Measurements from ENCODE around the gene PRR33. TPM values are rescaled to one million over a fixed set of nuclear protein-coding genes. Genes with fewer than 3 reads are reported as not detected.
A peak's percentile ranks its signal among the peaks of the same experiment; 100 is the strongest.

Gene PRR33
- total RNA-seq, 1 donor from 2014 or later, result not detected

- H3K27me3 ChIP-seq (ENCODE audit: control insufficient read depth, insufficient read depth, low read length), result no peaks in the 10 kb centered on the region
- no peak overlapping the region for H3K4me3 ChIP-seq (ENCODE audit: low read depth, low read length)
- no peak for DNase-seq (ENCODE audit: low read depth)
- H3K36me3 ChIP-seq (ENCODE audit: control insufficient read depth, insufficient read depth, low read length), result no peaks in the 10 kb centered on the region
- TF ChIP-seq, protein P1, sequence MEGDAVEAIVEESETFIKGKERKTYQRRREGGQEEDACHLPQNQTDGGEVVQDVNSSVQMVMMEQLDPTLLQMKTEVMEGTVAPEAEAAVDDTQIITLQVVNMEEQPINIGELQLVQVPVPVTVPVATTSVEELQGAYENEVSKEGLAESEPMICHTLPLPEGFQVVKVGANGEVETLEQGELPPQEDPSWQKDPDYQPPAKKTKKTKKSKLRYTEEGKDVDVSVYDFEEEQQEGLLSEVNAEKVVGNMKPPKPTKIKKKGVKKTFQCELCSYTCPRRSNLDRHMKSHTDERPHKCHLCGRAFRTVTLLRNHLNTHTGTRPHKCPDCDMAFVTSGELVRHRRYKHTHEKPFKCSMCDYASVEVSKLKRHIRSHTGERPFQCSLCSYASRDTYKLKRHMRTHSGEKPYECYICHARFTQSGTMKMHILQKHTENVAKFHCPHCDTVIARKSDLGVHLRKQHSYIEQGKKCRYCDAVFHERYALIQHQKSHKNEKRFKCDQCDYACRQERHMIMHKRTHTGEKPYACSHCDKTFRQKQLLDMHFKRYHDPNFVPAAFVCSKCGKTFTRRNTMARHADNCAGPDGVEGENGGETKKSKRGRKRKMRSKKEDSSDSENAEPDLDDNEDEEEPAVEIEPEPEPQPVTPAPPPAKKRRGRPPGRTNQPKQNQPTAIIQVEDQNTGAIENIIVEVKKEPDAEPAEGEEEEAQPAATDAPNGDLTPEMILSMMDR (IDR thresholded peaks at IDR 0.05; ENCODE audit: insufficient read depth, low read length, severe bottlenecking), result no peak
- FAIRE-seq, result peak; percentile 55
Measured at GRCh38 chr11:1913271-1914060, 21.8 kb upstream of the PRR33 start.

DNA sequence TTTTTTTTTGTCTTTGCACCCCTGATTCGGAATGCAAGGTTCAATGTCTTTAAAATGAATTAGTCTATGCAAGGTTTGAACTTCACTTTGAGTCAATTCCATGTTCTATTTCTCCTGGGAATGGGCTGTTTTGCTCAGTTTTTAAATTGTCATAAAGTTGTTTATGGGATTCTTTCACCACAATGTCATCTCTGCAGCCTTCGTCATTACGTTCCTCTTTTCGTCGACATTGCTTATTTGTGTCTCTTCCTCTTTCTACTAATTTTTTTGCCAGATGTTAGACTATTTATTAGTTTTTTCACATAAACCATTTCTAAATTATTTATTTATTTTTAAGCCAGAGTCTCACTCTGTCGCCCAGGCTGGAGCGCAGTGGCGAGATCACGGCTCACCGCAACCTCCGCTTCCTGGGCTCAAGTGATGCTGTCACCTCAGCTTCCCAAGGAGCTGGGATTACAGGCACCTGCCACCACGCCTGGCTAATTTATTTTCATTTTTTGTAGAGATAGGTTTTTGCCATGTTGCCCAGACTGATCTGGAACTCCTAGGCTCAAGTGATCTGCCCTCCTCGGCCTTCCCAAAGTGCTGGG, 20.7 kb upstream of the PRR33 start:
- no peaks in the 10 kb centered on the region for H3K27me3 ChIP-seq (ENCODE audit: control insufficient read depth, insufficient read depth, low read length)

GRCh38 chr11:1909524-1909923, 17.8 kb upstream of the PRR33 start:
- no peak overlapping the region for H3K4me3 ChIP-seq (ENCODE audit: low read depth, low read length)
- H3K27me3 ChIP-seq (ENCODE audit: control insufficient read depth, insufficient read depth, low read length), result no peaks in the 10 kb centered on the region
- DNase-seq (ENCODE audit: low read depth) (no peak), FAIRE-seq (no peak)
- TF ChIP-seq, protein P1 (IDR thresholded peaks at IDR 0.05; ENCODE audit: insufficient read depth, low read length, severe bottlenecking), result no peak
- no peaks in the 10 kb centered on the region for H3K36me3 ChIP-seq (ENCODE audit: control insufficient read depth, insufficient read depth, low read length)

More for the DNA sequence above, 20.7 kb upstream of the PRR33 start:
- TF ChIP-seq, protein P1 (IDR thresholded peaks at IDR 0.05; ENCODE audit: insufficient read depth, low read length, severe bottlenecking), result no peak
- no peak overlapping the region for H3K4me3 ChIP-seq (ENCODE audit: low read depth, low read length)
- FAIRE-seq, result no peak
- H3K36me3 ChIP-seq (ENCODE audit: control insufficient read depth, insufficient read depth, low read length), result no peaks in the 10 kb centered on the region
- DNase-seq (ENCODE audit: low read depth), result no peak

GRCh38 chr11:1908618-1909017, 16.9 kb upstream of the PRR33 start:
- Histone ChIP-seq H3K4me3 (ENCODE audit: low read depth, low read length) (no peak overlapping the region), H3K27me3 (ENCODE audit: control insufficient read depth, insufficient read depth, low read length) (no peaks in the 10 kb centered on the region), H3K36me3 (ENCODE audit: control insufficient read depth, insufficient read depth, low read length) (no peaks in the 10 kb centered on the region)
- TF ChIP-seq, protein P1 (IDR thresholded peaks at IDR 0.05; ENCODE audit: insufficient read depth, low read length, severe bottlenecking), result no peak
- DNase-seq (ENCODE audit: low read depth) (no peak), FAIRE-seq (no peak)

GRCh38 chr11:1906611-1907423, 15.1 kb upstream of the PRR33 start:
- Histone ChIP-seq H3K27me3 (ENCODE audit: control insufficient read depth, insufficient read depth, low read length) (no peaks in the 10 kb centered on the region), H3K4me3 (ENCODE audit: low read depth, low read length) (no peak overlapping the region), H3K36me3 (ENCODE audit: control insufficient read depth, insufficient read depth, low read length) (no peaks in the 10 kb centered on the region)
- peak; percentile 70 for FAIRE-seq
- no peak for DNase-seq (ENCODE audit: low read depth)
- TF ChIP-seq, protein P1 (IDR thresholded peaks at IDR 0.05; ENCODE audit: insufficient read depth, low read length, severe bottlenecking), result no peak

Data from bronchial epithelial cell (primary cell).